ENCODE data around the gene ENOSF1.
"Not testable (repeated sequence)": the region's sequence is repeated elsewhere in the genome, so short reads cannot be mapped to it uniquely, and the experiment has no call there.

Gene ENOSF1

GRCh38 chr18:712401-713134, at the start of gene ENOSF1:
Gene ENOSF1 (minus strand): TSS chr18:712630. CDS start chr18:712587, 43 bp downstream.
- DNase-seq, result peak; percentile 42

GRCh38 chr18:759864-760263, 47.4 kb upstream of the ENOSF1 start:
- DNase-seq, result not testable (repeated sequence)

GRCh38 chr18:755506-755905, 43.1 kb upstream of the ENOSF1 start:
- DNase-seq, result no peak

GRCh38 chr18:754656-755055, 42.2 kb upstream of the ENOSF1 start:
- DNase-seq, result no peak

- DNase-seq, result no peak
Measured at GRCh38 chr18:750456-750855, 38.0 kb upstream of the ENOSF1 start.

GRCh38 chr18:744832-745597, 32.6 kb upstream of the ENOSF1 start:
- no peak for DNase-seq

- DNase-seq, result peak; percentile 30
Measured at GRCh38 chr18:741931-742512, 29.6 kb upstream of the ENOSF1 start.

- DNase-seq, result no peak
Measured at GRCh38 chr18:732371-732770, 19.9 kb upstream of the ENOSF1 start.

- no peak for DNase-seq
Measured at GRCh38 chr18:731185-731584, 18.8 kb upstream of the ENOSF1 start.

GRCh38 chr18:730692-731091, 18.3 kb upstream of the ENOSF1 start:
- no peak for DNase-seq

GRCh38 chr18:730120-730519, 17.7 kb upstream of the ENOSF1 start:
- not testable (repeated sequence) for DNase-seq

- DNase-seq, result no peak
Measured at GRCh38 chr18:725646-726045, 13.2 kb upstream of the ENOSF1 start.

- DNase-seq, result no peak
Measured at GRCh38 chr18:723541-724080, 11.2 kb upstream of the ENOSF1 start.

- DNase-seq, result no peak
Measured at GRCh38 chr18:717003-717402, 4.6 kb upstream of the ENOSF1 start.

GRCh38 chr18:715626-716025, 3.2 kb upstream of the ENOSF1 start:
- DNase-seq, result no peak

- DNase-seq, result no peak
Measured at GRCh38 chr18:713135-713490, 683 bp upstream of the ENOSF1 start.

- peak; percentile 19 for DNase-seq
Measured at GRCh38 chr18:711657-712400, 601 bp downstream of the ENOSF1 start.

GRCh38 chr18:711310-711656, 1.1 kb downstream of the ENOSF1 start:
- no peak for DNase-seq

GRCh38 chr18:710418-711300, 1.8 kb downstream of the ENOSF1 start:
- no peak for DNase-seq

- DNase-seq, result no peak
Measured at GRCh38 chr18:709771-710170, 2.7 kb downstream of the ENOSF1 start.

GRCh38 chr18:708096-708495, 4.3 kb downstream of the ENOSF1 start:
- DNase-seq, result no peak

GRCh38 chr18:706405-706804, 6.0 kb downstream of the ENOSF1 start:
- no peak for DNase-seq
